ENCODE results near the gene BRCA2. TPM values are rescaled to one million over a fixed set of nuclear protein-coding genes. Genes with fewer than 3 reads are reported as not detected.
A peak's percentile ranks its signal among the peaks of the same experiment; 100 is the strongest.

BRCA2 gene
- total and polyA plus RNA-seq, 2 donors (not counting 1 experiment from before 2014, with no cell fraction given): 1.2 to 6.0 TPM

DNA sequence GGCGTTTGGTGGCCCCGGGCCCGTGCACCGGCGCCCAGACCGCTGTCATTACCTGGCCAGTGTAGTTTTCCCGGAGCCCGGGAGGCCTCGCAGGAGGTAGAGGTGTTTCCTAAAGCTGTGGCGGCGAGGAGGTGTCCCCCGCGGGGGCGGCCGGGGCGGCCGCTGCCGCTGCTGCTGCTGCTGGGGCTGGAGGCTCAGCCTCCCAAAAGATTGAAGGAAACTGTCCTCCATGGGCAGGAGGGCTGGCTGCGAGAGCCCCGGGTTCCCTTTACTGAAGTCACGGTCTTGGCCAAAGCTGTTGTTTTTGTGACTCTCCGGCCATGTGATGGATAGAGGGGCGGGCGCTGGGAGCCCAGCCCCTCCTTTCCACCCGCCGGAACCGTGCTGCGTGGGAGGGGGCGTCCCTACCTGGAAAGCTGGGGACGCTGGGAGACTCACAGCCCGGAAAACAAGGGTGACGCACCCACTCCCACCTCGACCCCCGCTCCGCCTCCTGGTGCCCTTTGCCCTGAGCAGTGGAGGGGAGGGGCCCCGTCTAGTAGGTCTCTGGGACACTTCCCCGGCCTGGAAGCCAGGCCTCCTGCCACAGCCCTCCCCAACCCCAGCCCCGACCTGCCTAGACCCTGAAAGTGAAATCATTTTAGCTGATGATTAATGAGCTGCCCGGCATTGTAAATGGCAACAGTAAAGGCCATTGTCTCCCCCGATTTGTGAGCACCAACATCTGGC, 112.7 kb downstream of the BRCA2 start, which contains the start of gene N4BP2L1:
N4BP2L1 (minus strand) TSS at position 279 of the 729 bp plus-strand sequence; CDS start at position 231, 48 bp downstream.
- Histone ChIP-seq H3K36me3 (replicated peaks in 1 of 2; ENCODE audit: control extremely low read depth in 1 of 2, control insufficient read depth in 1 of 2, extremely low read depth in 1 of 2, insufficient read depth in 2 of 2, low read length in 1 of 2) (peaks cover 1 to 12% of the 10 kb centered on the region in 2 experiments), H3K79me2 (ENCODE audit: control insufficient read depth, insufficient read depth, low read length) (peaks cover 47% of the 10 kb centered on the region), H2AFZ (ENCODE audit: insufficient read depth, low read depth, low read length, poor library complexity, severe bottlenecking) (peak within 1 kb of the TSS; percentile 81), H3K9me3 (ENCODE audit: control extremely low read depth in 1 of 3, control insufficient read depth in 2 of 3, insufficient read depth in 1 of 3, low read length in 2 of 3) (no peaks in the 10 kb centered on the region), H3K27me3 (replicated peaks in 1 of 4; ENCODE audit: control extremely low read depth in 1 of 4, control insufficient read depth in 3 of 4, insufficient read depth in 4 of 4, low read length in 3 of 4) (no peaks in the 10 kb centered on the region), H4K20me1 (ENCODE audit: control insufficient read depth, insufficient read depth, low read length, poor library complexity, severe bottlenecking) (peaks cover 23% of the 10 kb centered on the region), H3K9ac (ENCODE audit: low read length) (peak within 1 kb of the TSS; percentile 93), H3K27ac (ENCODE audit: low read length in 2 of 2) (peak within 1 kb of the TSS; percentile 95 to 98), H3K4me3 (ENCODE audit: control extremely low read depth in 1 of 5, extremely low read depth in 1 of 5, insufficient read depth in 1 of 5, low read depth in 2 of 5, low read length in 4 of 5) (peak within 1 kb of the TSS; percentile 73 to 93 (median 80)), H3K4me2 (replicated peaks; ENCODE audit: low read depth, low read length, poor library complexity, severe bottlenecking) (peak within 1 kb of the TSS; percentile 96), H3K4me1 (ENCODE audit: control insufficient read depth in 2 of 2, insufficient read depth in 2 of 2, low read length in 2 of 2) (peaks cover 28 to 47% of the 10 kb centered on the region in 2 donors)
- peak; percentile 93 for DNase-seq
- CTCF ChIA-PET: interaction anchor here (1.0 to 3.9 kb wide), 13 partner anchors 13 to 518 kb away, joined by 3 to 14 read pairs (median 4); partner anchors contain the start of genes BRCA2 and ZAR1L
- Mint-ChIP-seq H3K27ac (peak within 1 kb of the TSS; percentile 96), H3K4me3 (peak within 1 kb of the TSS; percentile 88), H3K9me3 (ENCODE audit: insufficient read depth) (no peaks in the 10 kb centered on the region), H3K4me1 (peaks cover 48% of the 10 kb centered on the region), H3K27me3 (no peaks in the 10 kb centered on the region)
- intact Hi-C loops (cut with micrococcal nuclease): loop anchor here (1.0 to 5.0 kb wide), 6 partner anchors 15 to 1811 kb away; partner anchors contain the start of genes PDS5B and USPL1
- POLR2A ChIA-PET: interaction anchor here (0.8 to 2.5 kb wide), 5 partner anchors 15 to 1115 kb away, joined by 3 to 25 read pairs (median 6); partner anchors contain the start of genes BRCA2, N4BP2L2, PDS5B and ZAR1L
- TF ChIP-seq CTCF (IDR thresholded peaks at IDR 0.05) (no peak), EZH2 (IDR thresholded peaks at IDR 0.05; ENCODE audit: borderline replicate concordance, insufficient read depth, low read depth, low read length, poor library complexity, severe bottlenecking) (no peak)
- peak; percentile 74 for ATAC-seq (ENCODE audit: low read depth)
- WGBS (ENCODE audit: insufficient coverage): 0% methylated on average over 29 of the region's 40 CpGs

All from B cell (primary cell).